HEK293 (cell line): ENCODE measurements around the gene MAGI1.

Experiments used
- CTCF ChIA-PET: fragments of 350-600 bp; formaldehyde crosslinking; extraction: SDS; loops from one replicate; lab custom pipeline; 2021; ENCODE audit warnings: antibody characterized with exemption; lab: Yijun Ruan, JAX
- POLR2A ChIA-PET: fragments of 300-600 bp; formaldehyde crosslinking; extraction: SDS; loops from one replicate; lab custom pipeline; 2020; ENCODE audit warnings: antibody characterized with exemption, inconsistent platforms; lab: Yijun Ruan, JAX
- H3K27ac ChIP-seq: fragments of 200-500 bp; sonication (Bioruptor generic); 2 replicates; pipeline ENCODE4 v1.5.1; 2014; ENCODE audit warnings: low read depth, low read length, control low read depth, inconsistent platforms; ENCODE audit errors: extremely low read depth
- H3K36me3 ChIP-seq, 2 experiments: fragments of 200-500 bp in 1 of 2; sonication (Bioruptor generic) in 1 of 2; 1 replicate in 1 of 2; 2 replicates in 1 of 2; pipeline ENCODE4 v1.5.1; 2014 to 2017; ENCODE audit warnings: inconsistent platforms in 2 of 2, low read length in 2 of 2; ENCODE audit not compliant: control insufficient read depth in 2 of 2, insufficient read depth in 1 of 2
- H3K4me1 ChIP-seq: fragments of 200-500 bp; sonication (Bioruptor generic); 2 replicates; pipeline ENCODE4 v1.5.1; 2014; ENCODE audit warnings: mild to moderate bottlenecking, low read length, inconsistent platforms; ENCODE audit not compliant: control insufficient read depth, insufficient read depth
- H3K4me3 ChIP-seq: 2 replicates; pipeline ENCODE4 v1.5.1; 2011; ENCODE audit warnings: low read depth, mild to moderate bottlenecking, control low read depth, low read length, moderate library complexity
- H3K9me3 ChIP-seq: fragments of 200-500 bp; sonication (Bioruptor generic); 2 replicates; pipeline ENCODE4 v1.5.1; 2014; ENCODE audit warnings: low read depth, low read length, inconsistent platforms; ENCODE audit not compliant: control insufficient read depth, insufficient read depth
- HOXC10 ChIP-seq: sonication (generic); formaldehyde crosslinking; IDR thresholded peaks from 2 replicates; pipeline ENCODE4 v1.8.1; 2023; ENCODE audit warnings: mild to moderate bottlenecking, missing genetic modification reagents
- KLF7 ChIP-seq: fragments of 450-650 bp; formaldehyde crosslinking; IDR thresholded peaks from 2 replicates; pipeline ENCODE4 v1.5.1; 2016; ENCODE audit warnings: missing biosample characterization, missing genetic modification characterization, borderline replicate concordance
- KLF8 ChIP-seq: fragments of 450-650 bp; formaldehyde crosslinking; IDR thresholded peaks from 2 replicates; pipeline ENCODE4 v1.5.1; 2016; ENCODE audit warnings: missing biosample characterization, missing genetic modification characterization
- MEIS1 ChIP-seq: sonication (generic); formaldehyde crosslinking; IDR thresholded peaks from 2 replicates; pipeline ENCODE4 v1.8.1; 2022; ENCODE audit warnings: missing genetic modification reagents, mild to moderate bottlenecking, borderline replicate concordance
- MYNN ChIP-seq: fragments of 450-650 bp; formaldehyde crosslinking; IDR thresholded peaks from 2 replicates; pipeline ENCODE4 v1.5.1; 2016; ENCODE audit warnings: missing biosample characterization, missing genetic modification characterization, borderline replicate concordance
- OVOL3 ChIP-seq: fragments of 450-650 bp; formaldehyde crosslinking; IDR thresholded peaks from 2 replicates; pipeline ENCODE4 v1.5.1; 2016; ENCODE audit warnings: missing biosample characterization, missing genetic modification characterization
- REST ChIP-seq: fragments of 450-650 bp; formaldehyde crosslinking; IDR thresholded peaks from 2 replicates; pipeline ENCODE4 v1.5.1; 2016; ENCODE audit warnings: missing biosample characterization, missing genetic modification characterization
- SCRT2 ChIP-seq: fragments of 450-650 bp; formaldehyde crosslinking; IDR thresholded peaks from 2 replicates; pipeline ENCODE4 v1.5.1; 2016; ENCODE audit warnings: missing biosample characterization, missing genetic modification characterization
- SP3 ChIP-seq: fragments of 450-650 bp; formaldehyde crosslinking; IDR thresholded peaks from 2 replicates; pipeline ENCODE4 v1.5.1; 2016; ENCODE audit warnings: missing biosample characterization, missing genetic modification characterization
- TSHZ1 ChIP-seq: fragments of 450-650 bp; formaldehyde crosslinking; IDR thresholded peaks from 2 replicates; pipeline ENCODE4 v1.5.1; 2016; ENCODE audit warnings: missing biosample characterization, missing genetic modification characterization, borderline replicate concordance
- WT1 ChIP-seq: fragments of 450-650 bp; formaldehyde crosslinking; IDR thresholded peaks from 2 replicates; pipeline ENCODE4 v1.5.1; 2016; ENCODE audit warnings: missing biosample characterization, missing genetic modification characterization
- ZBTB17 ChIP-seq: fragments of 450-650 bp; formaldehyde crosslinking; IDR thresholded peaks from 2 replicates; pipeline ENCODE4 v1.5.1; 2016; ENCODE audit warnings: missing biosample characterization, missing genetic modification characterization
- ZFP37 ChIP-seq: fragments of 450-650 bp; formaldehyde crosslinking; IDR thresholded peaks from 2 replicates; pipeline ENCODE4 v1.5.1; 2016; ENCODE audit warnings: missing biosample characterization, missing genetic modification characterization
- ZFP69B ChIP-seq: fragments of 450-650 bp; formaldehyde crosslinking; IDR thresholded peaks from 2 replicates; pipeline ENCODE4 v1.5.1; 2016; ENCODE audit warnings: missing biosample characterization, missing genetic modification characterization
- ZNF140 ChIP-seq: fragments of 450-650 bp; formaldehyde crosslinking; IDR thresholded peaks from 2 replicates; pipeline ENCODE4 v1.5.1; 2016; ENCODE audit warnings: missing biosample characterization, missing genetic modification characterization
- ZNF175 ChIP-seq: fragments of 450-650 bp; formaldehyde crosslinking; IDR thresholded peaks from 2 replicates; pipeline ENCODE4 v1.5.1; 2016; ENCODE audit warnings: missing biosample characterization, missing genetic modification characterization
- ZNF239 ChIP-seq: fragments of 450-650 bp; formaldehyde crosslinking; IDR thresholded peaks from 2 replicates; pipeline ENCODE4 v1.5.1; 2016; ENCODE audit warnings: missing biosample characterization, missing genetic modification characterization
- ZNF24 ChIP-seq: fragments of 450-650 bp; formaldehyde crosslinking; IDR thresholded peaks from 2 replicates; pipeline ENCODE4 v1.5.1; 2016; ENCODE audit warnings: missing biosample characterization, missing genetic modification characterization
- ZNF354C ChIP-seq: fragments of 450-650 bp; formaldehyde crosslinking; IDR thresholded peaks from 2 replicates; pipeline ENCODE4 v1.5.1; 2016; ENCODE audit warnings: missing biosample characterization, missing genetic modification characterization, low read depth, borderline replicate concordance
- ZNF416 ChIP-seq: fragments of 450-650 bp; formaldehyde crosslinking; IDR thresholded peaks from 2 replicates; pipeline ENCODE4 v1.5.1; 2016; ENCODE audit warnings: missing biosample characterization, missing genetic modification characterization
- ZNF48 ChIP-seq: fragments of 450-650 bp; formaldehyde crosslinking; IDR thresholded peaks from 2 replicates; pipeline ENCODE4 v1.5.1; 2016; ENCODE audit warnings: missing biosample characterization, missing genetic modification characterization
- ZNF585B ChIP-seq: fragments of 450-650 bp; formaldehyde crosslinking; IDR thresholded peaks from 2 replicates; pipeline ENCODE4 v1.5.1; 2016; ENCODE audit warnings: missing biosample characterization, missing genetic modification characterization
- ZNF621 ChIP-seq: fragments of 450-650 bp; formaldehyde crosslinking; IDR thresholded peaks from 2 replicates; pipeline ENCODE4 v1.5.1; 2017; ENCODE audit warnings: missing biosample characterization, missing genetic modification characterization
- ZNF639 ChIP-seq: fragments of 450-650 bp; formaldehyde crosslinking; IDR thresholded peaks from 2 replicates; pipeline ENCODE4 v1.5.1; 2016; ENCODE audit warnings: missing biosample characterization, missing genetic modification characterization
- ZNF830 ChIP-seq: fragments of 450-650 bp; IDR thresholded peaks from 2 replicates; pipeline ENCODE4 v1.5.0; 2018; ENCODE audit warnings: missing biosample characterization, missing genetic modification characterization, low read depth, mild to moderate bottlenecking, moderate library complexity
- ZNF837 ChIP-seq: fragments of 450-650 bp; formaldehyde crosslinking; IDR thresholded peaks from 2 replicates; pipeline ENCODE4 v1.5.1; 2016; ENCODE audit warnings: missing biosample characterization, missing genetic modification characterization

Gene MAGI1

GRCh38 chr3:65425880-65426279, 612.8 kb downstream of the MAGI1 start (continued):
- TF ChIP-seq HOXC10 (CRISPR knock-in tag) = no peak
- TF ChIP-seq ZNF639 (tag by site-specific recombination) = no peak
- TF ChIP-seq MYNN (tag by site-specific recombination) = no peak
- no peak for TF ChIP-seq ZNF239 (tag by site-specific recombination)
- no peak for TF ChIP-seq ZNF830 (tag by site-specific recombination)
- no peak for TF ChIP-seq ZNF621
- TF ChIP-seq ZBTB17 (tag by site-specific recombination) = no peak
- TF ChIP-seq, all 188 proteins: peak for 0

- Histone ChIP-seq H3K4me1 (no peaks in the 10 kb centered on the region), H3K36me3 (no peaks in the 10 kb centered on the region), H3K27ac (no peak overlapping the region), H3K9me3 (no peaks in the 10 kb centered on the region), H3K4me3 (no peak overlapping the region)
- CTCF ChIA-PET = no interaction called here
- TF ChIP-seq ZNF175 (tag by site-specific recombination) (no peak), SCRT2 (no peak), KLF7 (tag by site-specific recombination) (no peak), ZNF24 (tag by site-specific recombination) (no peak), REST (no peak), MEIS1 (CRISPR knock-in tag) (no peak), OVOL3 (tag by site-specific recombination) (no peak), ZFP37 (tag by site-specific recombination) (no peak), ZNF416 (tag by site-specific recombination) (no peak), ZNF239 (tag by site-specific recombination) (no peak), KLF8 (no peak), TSHZ1 (no peak), WT1 (tag by site-specific recombination) (no peak), ZNF48 (tag by site-specific recombination) (no peak), ZNF140 (tag by site-specific recombination) (no peak), SP3 (no peak), ZFP69B (tag by site-specific recombination) (no peak), ZNF354C (tag by site-specific recombination) (no peak), ZNF837 (tag by site-specific recombination) (no peak), ZNF585B (tag by site-specific recombination) (no peak)
- POLR2A ChIA-PET = no interaction called here
Observed at GRCh38 chr3:65422154-65422553, 616.6 kb downstream of the MAGI1 start.
